Prostate gland (tissue), 2 donors: ENCODE data around the gene CEP72.

ENCODE experiments used
- CTCF ChIP-seq, 4 experiments: fragments of 200-600 bp in 2 of 4; fragments of 450-650 bp in 2 of 4; sonication (generic) in 2 of 4; IDR thresholded peaks; 1 replicate in 3 of 4; 2 replicates in 1 of 4; pipeline ENCODE4 v1.5.1; 2016 to 2019; ENCODE audit warnings: antibody characterized with exemption in 4 of 4, mild to moderate bottlenecking in 2 of 4, moderate library complexity in 2 of 4
- POLR2A ChIP-seq: fragments of 450-650 bp; IDR thresholded peaks from one replicate; pipeline ENCODE4 v1.6.1; 2016; ENCODE audit warnings: antibody characterized with exemption, mild to moderate bottlenecking

DNA sequence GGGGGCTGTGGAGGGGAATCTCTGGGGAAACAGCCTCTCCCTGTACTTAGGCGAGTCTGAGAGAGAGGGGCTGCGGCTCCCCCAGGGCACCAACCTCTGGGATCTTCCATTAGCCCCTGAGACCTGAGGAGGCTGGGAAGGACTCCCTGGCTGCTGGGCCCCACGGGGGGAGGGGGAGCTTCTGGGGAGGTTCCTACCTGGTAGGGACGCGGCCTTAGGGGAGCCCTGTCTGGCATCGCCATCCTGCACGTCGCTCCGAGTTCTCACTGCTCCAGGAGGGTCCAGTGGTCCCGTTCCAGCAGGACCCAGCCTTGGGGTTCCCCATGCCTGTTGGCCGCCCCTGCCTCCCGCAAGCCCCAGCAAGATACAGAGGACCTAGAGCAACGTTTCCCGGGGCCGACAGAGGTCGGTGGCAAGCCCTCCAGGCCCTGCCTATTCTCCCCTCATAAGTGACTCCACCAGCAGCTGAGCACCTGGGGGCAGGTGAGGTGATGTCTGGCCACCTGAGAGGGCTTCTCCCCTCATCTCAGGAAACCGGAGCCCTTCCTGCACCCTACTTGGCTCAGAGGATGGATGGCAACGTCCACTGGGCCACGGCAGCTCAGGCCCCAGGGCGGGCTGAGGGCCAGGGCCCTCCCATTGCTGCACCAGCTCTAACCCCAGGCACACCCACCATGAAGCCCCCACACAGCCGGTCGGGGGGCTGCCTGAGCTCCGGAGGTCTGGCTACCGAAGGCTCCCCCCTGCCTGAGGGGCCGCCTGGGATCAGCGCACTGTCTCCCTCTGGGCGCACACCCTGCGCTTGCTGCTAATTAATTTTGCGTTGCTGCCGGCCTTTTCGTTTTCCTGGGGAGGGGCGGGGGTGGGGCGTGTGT is 58.5 kb downstream of the CEP72 start:
- TF ChIP-seq POLR2A (no peak), CTCF (IDR thresholded peaks at IDR 0.05) (no peak)
